Adrenal gland (tissue), 5 donors: ENCODE results near the gene SMPD3.

Experiments used
- POLR2A ChIP-seq, 2 donors: fragments of 450-650 bp; IDR thresholded peaks; one replicate each; pipeline ENCODE4 v1.6.1; 2017; ENCODE audit warnings: antibody characterized with exemption in 2 of 2, mild to moderate bottlenecking in 2 of 2, moderate library complexity in 1 of 2
- TF ChIP-seq, protein P1 (sequence below), 6 experiments: fragments of 450-650 bp in 4 of 6; fragments of 200-600 bp in 2 of 6; sonication (generic) in 1 of 6; IDR thresholded peaks; 1 replicate in 5 of 6; 2 replicates in 1 of 6; pipeline versions ENCODE4 v1.5.1 to v1.8.0; 2016 to 2021; ENCODE audit warnings: antibody characterized with exemption in 6 of 6, mild to moderate bottlenecking in 2 of 6, moderate library complexity in 1 of 6
- donor health status: DM: no; HTN: no; CAD: no.

GRCh38 chr16:68490829-68491575, 42.7 kb upstream of the SMPD3 start:
- TF ChIP-seq, protein P1, sequence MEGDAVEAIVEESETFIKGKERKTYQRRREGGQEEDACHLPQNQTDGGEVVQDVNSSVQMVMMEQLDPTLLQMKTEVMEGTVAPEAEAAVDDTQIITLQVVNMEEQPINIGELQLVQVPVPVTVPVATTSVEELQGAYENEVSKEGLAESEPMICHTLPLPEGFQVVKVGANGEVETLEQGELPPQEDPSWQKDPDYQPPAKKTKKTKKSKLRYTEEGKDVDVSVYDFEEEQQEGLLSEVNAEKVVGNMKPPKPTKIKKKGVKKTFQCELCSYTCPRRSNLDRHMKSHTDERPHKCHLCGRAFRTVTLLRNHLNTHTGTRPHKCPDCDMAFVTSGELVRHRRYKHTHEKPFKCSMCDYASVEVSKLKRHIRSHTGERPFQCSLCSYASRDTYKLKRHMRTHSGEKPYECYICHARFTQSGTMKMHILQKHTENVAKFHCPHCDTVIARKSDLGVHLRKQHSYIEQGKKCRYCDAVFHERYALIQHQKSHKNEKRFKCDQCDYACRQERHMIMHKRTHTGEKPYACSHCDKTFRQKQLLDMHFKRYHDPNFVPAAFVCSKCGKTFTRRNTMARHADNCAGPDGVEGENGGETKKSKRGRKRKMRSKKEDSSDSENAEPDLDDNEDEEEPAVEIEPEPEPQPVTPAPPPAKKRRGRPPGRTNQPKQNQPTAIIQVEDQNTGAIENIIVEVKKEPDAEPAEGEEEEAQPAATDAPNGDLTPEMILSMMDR (IDR thresholded peaks at IDR 0.05): no peak
- TF ChIP-seq POLR2A (IDR thresholded peaks at IDR 0.05): no peak
